ENCODE measurements around the gene ASB9. TPM values are rescaled to one million over a fixed set of nuclear protein-coding genes. Genes with fewer than 3 reads are reported as not detected.
A peak's percentile ranks its signal among the peaks of the same experiment; 100 is the strongest.

Gene ASB9
- total RNA-seq, 6 experiments from 2014 or later = 0.41 to 0.94 (median 0.58) TPM

DNA sequence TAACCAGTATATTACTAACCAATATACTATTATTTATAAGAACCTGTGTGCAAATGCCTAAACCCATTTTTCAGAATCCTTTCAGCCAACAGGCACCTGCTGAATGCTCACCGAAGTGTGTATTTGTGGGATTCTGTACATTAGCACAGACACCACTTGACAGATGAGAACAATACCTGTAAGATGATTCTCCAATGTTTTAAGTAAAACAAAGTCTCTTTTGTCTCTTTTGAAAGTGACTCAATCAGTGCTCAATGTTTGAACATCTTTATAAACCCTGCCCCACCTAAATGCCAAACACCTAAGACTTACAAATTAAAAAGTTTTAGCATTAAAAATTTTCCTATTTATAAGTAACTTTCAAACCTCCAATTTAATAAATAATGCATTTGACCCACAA, 763 bp downstream of the ASB9 start:
- TF ChIP-seq CTCF (IDR thresholded peaks at IDR 0.05) = no peak
- Mint-ChIP-seq H3K9me3 (no peaks in the 10 kb centered on the region), H3K27ac (no peak overlapping the region), H3K36me3 (ENCODE audit: low read depth) (no peaks in the 10 kb centered on the region), H3K27me3 (ENCODE audit: insufficient read depth) (peaks cover 3% of the 10 kb centered on the region), H3K4me1 (ENCODE audit: low read depth) (peaks cover 14% of the 10 kb centered on the region), H3K4me3 (peak overlapping the region; percentile 80; the same call in 1 of the 2 replicates)
- no peak for DNase-seq

DNA sequence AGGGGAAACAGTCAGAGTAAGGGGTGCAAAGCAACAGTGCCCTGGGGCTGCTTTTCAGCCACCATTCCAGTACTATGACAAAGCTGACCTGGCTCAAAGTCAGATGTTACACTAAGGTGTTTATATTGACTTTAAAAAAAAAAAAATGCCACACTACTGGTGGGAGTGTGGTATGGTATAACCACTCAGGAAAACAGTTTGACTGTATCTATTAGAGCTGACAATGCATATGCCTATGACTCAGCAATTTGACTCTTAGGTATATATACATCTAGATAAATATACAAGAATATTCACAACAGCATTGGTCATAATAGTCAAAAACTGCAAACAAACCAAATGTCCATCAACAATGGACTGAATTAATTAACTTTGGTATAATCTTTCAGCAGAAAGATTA, 15.0 kb downstream of the ASB9 start:
- Mint-ChIP-seq H3K4me1 (ENCODE audit: low read depth) (no peaks in the 10 kb centered on the region), H3K27me3 (ENCODE audit: insufficient read depth) (no peaks in the 10 kb centered on the region), H3K27ac (no peak overlapping the region), H3K9me3 (no peaks in the 10 kb centered on the region), H3K4me3 (no peak overlapping the region), H3K36me3 (ENCODE audit: low read depth) (no peaks in the 10 kb centered on the region)
- TF ChIP-seq CTCF (IDR thresholded peaks at IDR 0.05) = no peak
- no peak for DNase-seq

- H3K36me3 Mint-ChIP-seq (ENCODE audit: low read depth) = no peaks in the 10 kb centered on the region
- peaks cover 4% of the 10 kb centered on the region; the same call in 1 of the 2 replicates for H3K27me3 Mint-ChIP-seq (ENCODE audit: insufficient read depth)
- no peaks in the 10 kb centered on the region for H3K9me3 Mint-ChIP-seq
- no peak for DNase-seq
- no peak for TF ChIP-seq CTCF (IDR thresholded peaks at IDR 0.05)
- H3K27ac Mint-ChIP-seq = no peak overlapping the region
- no peak overlapping the region for H3K4me3 Mint-ChIP-seq
- no peaks in the 10 kb centered on the region for H3K4me1 Mint-ChIP-seq (ENCODE audit: low read depth)
Observed at GRCh38 chrX:15245896-15246295, 24.0 kb downstream of the ASB9 start.

DNA sequence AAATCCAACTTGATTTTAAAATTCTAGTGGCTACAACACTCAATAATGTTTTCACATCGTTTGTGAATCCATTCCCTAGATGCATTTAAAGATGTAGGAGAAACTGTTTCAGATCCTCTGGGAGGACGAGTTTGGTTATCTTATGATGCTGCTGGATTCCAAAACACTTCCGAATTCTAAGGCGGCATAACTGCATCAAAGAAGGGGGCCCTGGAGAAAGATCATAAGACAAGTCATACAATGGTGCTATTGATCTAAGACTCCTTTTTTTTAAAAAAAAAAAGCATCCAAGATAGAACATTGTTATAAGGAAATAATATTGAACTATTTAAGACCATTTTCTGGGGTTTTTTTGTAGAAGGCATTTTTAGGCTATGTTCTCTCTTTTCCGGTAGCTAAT, 25.5 kb downstream of the ASB9 start:
- no peak for DNase-seq
- no peak overlapping the region for H3K27ac Mint-ChIP-seq
- H3K36me3 Mint-ChIP-seq (ENCODE audit: low read depth) = no peaks in the 10 kb centered on the region
- no peaks in the 10 kb centered on the region for H3K9me3 Mint-ChIP-seq
- no peak for TF ChIP-seq CTCF (IDR thresholded peaks at IDR 0.05)
- H3K27me3 Mint-ChIP-seq (ENCODE audit: insufficient read depth) = peaks cover 4% of the 10 kb centered on the region; the same call in 1 of the 2 replicates
- H3K4me3 Mint-ChIP-seq = no peak overlapping the region
- H3K4me1 Mint-ChIP-seq (ENCODE audit: low read depth) = no peaks in the 10 kb centered on the region

GRCh38 chrX:15242899-15243555, 26.9 kb downstream of the ASB9 start:
- TF ChIP-seq CTCF (IDR thresholded peaks at IDR 0.05) = peak; percentile 75
- DNase-seq = peak; percentile 33
- Mint-ChIP-seq H3K36me3 (ENCODE audit: low read depth) (no peaks in the 10 kb centered on the region), H3K9me3 (no peaks in the 10 kb centered on the region), H3K4me1 (ENCODE audit: low read depth) (no peaks in the 10 kb centered on the region), H3K4me3 (no peak overlapping the region), H3K27ac (no peak overlapping the region), H3K27me3 (ENCODE audit: insufficient read depth) (peaks cover 4% of the 10 kb centered on the region; the same call in 1 of the 2 replicates)

Data from HFFc6 (cell line).